HG03025 (cell line): ENCODE results near the gene FNBP1L.

Experiments
- ATAC-seq: cut with Tn5 transposase; IDR thresholded peaks from one replicate; pipeline ENCODE4 v1.9.1; 2021; ENCODE audit warnings: mild to moderate bottlenecking, moderate library complexity; ENCODE audit not compliant: unreplicated experiment, low FRiP score

Gene FNBP1L

DNA sequence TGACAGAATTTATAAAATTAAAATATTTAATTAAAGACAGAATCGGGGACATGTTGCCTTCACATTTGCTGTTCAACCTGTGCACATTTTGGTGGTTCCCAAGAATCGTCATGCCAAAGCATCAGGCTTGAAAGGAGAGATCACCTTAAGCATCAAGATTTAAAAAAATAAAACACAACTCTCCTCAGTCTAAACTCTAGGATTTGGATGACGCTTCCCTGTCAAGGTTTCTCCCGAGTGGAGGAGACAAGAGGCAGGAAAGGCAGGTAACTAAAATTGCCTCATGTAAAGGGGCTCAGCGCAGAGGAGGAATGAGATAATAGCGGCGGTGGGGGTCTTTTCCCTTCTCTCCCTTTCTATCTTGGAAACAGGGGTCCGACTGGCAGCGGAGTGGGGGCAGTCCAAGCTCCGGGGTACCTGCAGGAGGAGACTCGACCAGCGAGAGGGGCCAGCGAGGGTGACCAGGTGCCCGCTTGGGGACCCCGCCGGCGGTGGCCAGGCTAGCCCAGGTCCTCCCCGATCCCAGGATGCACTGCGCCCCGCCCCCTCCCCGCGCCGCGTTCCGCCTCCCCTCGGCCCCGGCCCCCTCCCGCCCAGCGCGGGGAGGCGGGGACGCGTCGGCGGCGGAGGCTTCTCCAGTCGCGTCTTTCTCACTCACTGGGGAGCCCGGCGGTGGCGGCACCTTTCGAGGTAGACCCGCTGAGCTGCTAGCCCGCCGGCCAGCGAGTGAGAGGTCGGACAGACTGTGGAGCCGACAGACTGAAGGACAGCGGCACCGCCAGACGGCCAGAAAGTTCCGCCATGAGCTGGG is at the start of gene FNBP1L:
FNBP1L (plus strand) TSS at position 638 of the 811 bp plus-strand sequence; CDS start at position 802, 164 bp downstream.
- no peak for ATAC-seq

DNA sequence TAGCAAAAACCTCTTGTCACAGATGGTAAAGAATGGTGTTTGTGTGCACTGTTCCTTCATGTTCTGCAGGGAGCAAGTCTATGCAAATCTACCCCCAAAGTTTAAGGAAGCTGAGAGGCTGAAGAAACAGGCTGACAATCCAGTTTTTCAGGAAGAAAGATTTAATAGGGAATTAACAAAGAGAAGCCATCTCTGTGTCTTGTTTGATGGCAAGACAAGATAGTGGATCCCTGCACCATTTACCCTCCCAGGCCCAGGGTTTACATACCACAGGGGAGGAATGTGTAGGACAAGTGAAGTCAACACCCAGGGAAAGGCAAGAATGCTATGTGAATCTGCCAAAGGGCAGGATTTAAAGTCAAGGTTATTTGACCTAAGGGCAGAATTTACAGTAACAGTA is 48.1 kb upstream of the FNBP1L start:
- no peak for ATAC-seq

DNA sequence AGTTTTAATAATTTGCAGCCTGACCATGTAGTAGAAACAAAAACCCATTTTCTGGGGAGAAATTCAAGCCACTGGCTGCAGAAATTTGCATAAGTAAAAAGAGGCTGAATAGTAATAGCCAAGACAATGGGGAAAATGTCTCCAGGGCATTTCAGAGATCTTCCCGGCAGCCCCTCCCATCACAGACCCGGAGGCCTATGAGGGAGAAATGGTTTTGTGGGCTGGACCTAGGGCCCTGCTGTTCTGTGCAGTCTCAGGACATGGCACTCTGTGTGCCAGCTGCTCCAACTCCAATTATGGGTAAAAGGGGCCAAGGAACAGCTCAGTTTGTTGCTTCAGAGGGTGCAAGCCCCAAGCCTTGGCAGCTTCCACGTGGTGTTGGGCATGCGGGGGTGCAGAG is 39.7 kb upstream of the FNBP1L start:
- no peak for ATAC-seq

GRCh38 chr1:93411000-93411399 is 36.9 kb upstream of the FNBP1L start:
- ATAC-seq, result no peak

DNA sequence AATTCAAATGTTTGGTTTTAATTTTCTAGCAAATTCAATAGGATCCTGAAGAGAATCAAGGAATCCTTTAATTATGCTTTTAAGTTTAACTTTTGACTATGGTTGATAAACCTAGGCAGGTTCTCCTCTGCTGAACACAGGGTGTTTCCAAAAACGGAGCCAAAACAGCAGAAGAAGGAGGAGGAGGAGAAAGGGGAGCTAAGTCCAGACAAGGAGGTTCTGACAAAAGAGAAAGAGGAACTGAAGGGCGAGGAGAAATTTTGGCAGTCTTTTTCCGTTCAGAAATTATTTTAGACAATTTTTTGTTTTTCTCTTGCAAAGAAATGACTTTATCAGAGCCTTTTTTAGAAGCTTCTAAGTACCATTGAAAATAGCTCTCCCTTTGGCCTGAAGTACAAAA is 33.2 kb upstream of the FNBP1L start:
- ATAC-seq, result no peak

- no peak for ATAC-seq
Observed at GRCh38 chr1:93415296-93415695, 32.6 kb upstream of the FNBP1L start.

DNA sequence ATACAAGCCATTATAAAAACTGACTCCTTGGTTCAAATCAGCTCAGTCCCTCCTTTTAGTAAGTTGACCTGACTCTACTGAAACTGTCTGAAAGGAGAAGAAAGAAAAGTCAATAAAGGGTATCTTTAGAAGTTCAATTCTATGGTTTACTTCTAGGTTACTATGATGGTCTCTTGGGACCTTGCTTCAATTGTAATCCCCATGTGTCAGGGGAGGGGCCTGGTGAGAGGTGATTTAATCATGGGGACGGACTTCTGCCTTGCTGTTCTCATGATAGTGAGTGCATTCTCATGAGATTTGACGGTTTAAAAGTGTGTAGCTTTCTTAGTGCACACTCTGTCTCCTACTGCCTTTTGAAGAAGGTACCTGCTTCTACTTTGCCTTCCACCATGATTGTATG is 31.7 kb upstream of the FNBP1L start:
- ATAC-seq, result no peak

GRCh38 chr1:93419344-93419743 is 28.6 kb upstream of the FNBP1L start:
- ATAC-seq, result no peak

DNA sequence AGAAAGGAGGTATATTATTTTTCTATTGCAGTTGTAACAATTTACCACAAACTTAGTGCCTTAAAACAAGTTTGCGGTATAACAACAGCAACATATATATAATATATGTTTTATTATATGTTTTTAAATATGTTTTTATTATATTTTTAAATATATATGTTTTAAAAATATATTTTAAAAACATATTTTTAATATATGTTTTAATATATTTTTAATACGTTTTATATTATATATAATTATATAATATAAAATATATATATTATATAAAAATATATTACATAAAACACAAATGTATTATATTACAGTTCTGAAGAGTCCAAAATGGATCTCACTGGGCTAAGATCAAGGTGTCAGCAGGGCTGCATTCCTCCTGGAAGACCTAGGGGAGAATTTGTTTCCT is 27.5 kb upstream of the FNBP1L start:
- ATAC-seq, result no peak

GRCh38 chr1:93426181-93426580 is 21.7 kb upstream of the FNBP1L start:
- ATAC-seq, result no peak

DNA sequence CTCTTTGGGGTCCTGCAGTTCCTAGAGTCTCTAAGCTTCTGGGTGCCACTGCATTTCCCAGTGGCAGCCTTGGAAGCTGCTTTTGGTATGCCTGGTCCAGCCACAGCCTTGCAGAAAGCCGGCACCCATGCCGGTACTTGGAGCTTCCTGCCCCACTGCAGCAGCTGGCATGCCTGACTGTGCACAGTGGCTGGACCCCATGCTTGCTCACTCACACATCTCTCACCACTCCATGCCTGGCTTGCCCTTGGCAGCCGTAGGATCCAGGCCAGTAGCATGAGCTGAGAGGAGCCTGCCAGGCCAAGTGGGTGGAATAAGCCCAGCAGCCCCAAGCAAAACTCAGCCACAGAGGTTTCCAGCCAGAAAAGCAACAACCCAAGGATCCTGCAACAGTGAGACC is 20.3 kb upstream of the FNBP1L start:
- no peak for ATAC-seq

DNA sequence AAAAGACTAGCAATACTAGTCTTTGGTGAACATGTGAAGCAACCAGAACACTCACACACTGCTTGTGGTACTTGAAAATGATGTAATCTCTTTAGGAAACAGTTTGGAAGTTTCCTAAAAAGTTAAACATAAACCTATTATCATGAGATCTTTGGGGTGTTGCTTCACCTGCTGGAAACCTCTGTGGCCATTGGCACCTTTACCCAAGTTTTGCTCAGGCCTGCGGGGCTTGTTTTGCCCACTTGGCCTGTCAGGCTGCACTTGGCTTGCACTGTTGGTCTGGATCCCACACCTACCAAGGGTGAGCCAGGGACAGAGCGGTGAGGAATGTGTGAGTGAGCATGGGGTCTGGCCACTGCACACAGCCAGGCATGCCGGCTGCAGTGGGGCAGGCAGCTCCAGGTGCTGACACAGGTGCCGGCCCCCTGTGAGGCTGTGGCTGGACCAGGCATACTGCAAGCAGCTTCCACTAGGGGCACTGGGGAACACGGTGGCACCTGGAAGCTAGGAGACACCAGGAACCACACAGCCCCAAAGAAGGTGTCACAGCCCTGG is 14.4 kb upstream of the FNBP1L start:
- no peak for ATAC-seq

- no peak for ATAC-seq
Observed at GRCh38 chr1:93434088-93434487, 13.8 kb upstream of the FNBP1L start.

DNA sequence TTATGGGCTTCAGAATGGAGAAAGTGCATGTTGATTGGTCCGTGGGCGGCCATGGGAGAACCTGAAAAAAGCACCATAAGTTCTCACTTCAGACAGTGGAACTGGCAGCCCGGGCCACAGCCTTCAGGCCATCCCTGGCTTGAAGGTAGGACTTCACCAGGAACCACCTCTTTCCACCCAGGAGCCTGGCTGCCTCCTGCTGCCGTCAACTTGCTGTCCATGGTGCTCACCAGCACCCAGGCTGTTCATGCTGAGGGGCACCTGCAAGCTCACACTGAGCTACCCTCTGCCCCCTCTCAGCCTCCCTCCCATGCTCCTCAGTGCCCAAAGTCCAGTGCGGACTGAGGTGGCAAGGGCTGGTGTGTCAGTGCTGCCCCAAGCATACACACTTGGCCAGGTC is 12.9 kb upstream of the FNBP1L start:
- ATAC-seq, result no peak

DNA sequence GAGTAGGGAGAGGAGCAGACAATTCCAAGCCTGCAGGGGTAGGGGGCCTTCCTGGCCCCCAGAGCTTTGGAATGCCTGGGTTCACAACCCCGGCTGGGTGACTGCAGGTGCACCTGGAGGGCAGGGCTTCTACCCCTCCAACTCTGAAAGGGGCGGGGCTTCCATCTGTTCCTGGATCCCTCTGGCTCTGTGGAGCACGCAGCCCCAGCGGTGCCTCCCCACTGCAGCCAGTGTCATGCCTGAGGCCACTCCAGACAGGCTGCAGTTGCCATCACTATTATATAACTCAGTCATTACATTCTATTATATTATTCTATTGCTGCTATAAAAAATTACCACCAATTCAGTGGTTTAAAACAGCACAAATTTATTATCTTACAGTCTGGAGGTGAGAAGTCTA is 12.5 kb upstream of the FNBP1L start:
- no peak for ATAC-seq

GRCh38 chr1:93436496-93436895 is 11.4 kb upstream of the FNBP1L start:
- ATAC-seq, result no peak

GRCh38 chr1:93437976-93438605 is 9.8 kb upstream of the FNBP1L start:
- no peak for ATAC-seq

- no peak for ATAC-seq
Observed at GRCh38 chr1:93438716-93439115, 9.2 kb upstream of the FNBP1L start.

- ATAC-seq, result no peak
Observed at GRCh38 chr1:93440272-93440671, 7.6 kb upstream of the FNBP1L start.

DNA sequence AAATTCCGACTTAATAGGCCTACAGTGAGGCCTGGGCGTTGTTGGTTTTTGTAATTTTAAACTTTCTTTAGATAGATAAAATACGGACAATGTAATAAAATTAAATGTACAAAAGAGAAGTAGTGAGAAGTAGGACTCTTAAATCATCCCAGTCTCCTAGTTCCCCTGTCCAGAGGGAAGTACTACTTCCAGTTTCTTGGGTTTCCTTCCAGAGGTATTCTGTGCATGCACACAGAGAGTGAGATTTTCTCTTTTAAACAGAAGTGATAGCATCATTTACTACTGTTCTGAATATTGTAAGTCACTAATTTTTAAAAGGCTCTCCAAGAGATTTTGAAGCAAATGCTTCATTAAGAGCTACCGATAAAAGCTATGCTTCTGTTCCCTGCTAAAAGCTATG is 7.2 kb upstream of the FNBP1L start:
- ATAC-seq, result no peak

GRCh38 chr1:93441589-93441988 is 6.3 kb upstream of the FNBP1L start:
- ATAC-seq, result no peak
